Upper lobe of left lung (tissue), 6 donors: ENCODE measurements around the gene TMPRSS4. TPM values are rescaled to one million over a fixed set of nuclear protein-coding genes. Genes with fewer than 3 reads are reported as not detected.

Experiments used
- ATAC-seq, 2 donors: fragments of 200-7000 bp; cut with Tn5 transposase; one replicate each; pipeline ENCODE4 v1.9.1; 2022; ENCODE audit warnings: mild to moderate bottlenecking in 2 of 2, moderate library complexity in 2 of 2; ENCODE audit not compliant: low FRiP score in 2 of 2
- DNase-seq, 2 donors: peaks; one replicate each; pipeline ENCODE4 v3.0.0-alpha.2; 2019 to 2020
- H3K27ac ChIP-seq, 4 donors: fragments of 200-600 bp; sonication (generic); one replicate each; pipeline ENCODE4 v1.5.1; 2016 to 2019
- H3K27me3 ChIP-seq, 4 donors: fragments of 200-600 bp; sonication (generic); one replicate each; pipeline ENCODE4 v1.5.1; 2017 to 2019
- H3K36me3 ChIP-seq, 4 donors: fragments of 200-600 bp; sonication (generic); one replicate each; pipeline ENCODE4 v1.5.1; 2016 to 2019
- H3K4me1 ChIP-seq, 4 donors: fragments of 200-600 bp; sonication (generic); one replicate each; pipeline ENCODE4 v1.5.1; 2018 to 2019
- H3K4me3 ChIP-seq, 4 donors: fragments of 200-600 bp; sonication (generic); one replicate each; pipeline ENCODE4 v1.5.1; 2017 to 2019; ENCODE audit warnings: mild to moderate bottlenecking in 2 of 4, moderate library complexity in 1 of 4
- H3K9me3 ChIP-seq, 4 donors: fragments of 200-600 bp; sonication (generic); one replicate each; pipeline ENCODE4 v1.5.1; 2018 to 2019
- EP300 ChIP-seq, 4 donors: sonication (generic); formaldehyde crosslinking; IDR thresholded peaks; one replicate each; pipeline ENCODE4 v1.5.1; 2017; ENCODE audit warnings: antibody characterized with exemption in 4 of 4, control low read depth in 2 of 4
- POLR2A ChIP-seq, 4 donors: fragments of 450-650 bp; IDR thresholded peaks; one replicate each; pipeline ENCODE4 v1.5.1; 2016 to 2017; ENCODE audit warnings: antibody characterized with exemption in 4 of 4, mild to moderate bottlenecking in 2 of 4
- POLR2AphosphoS5 ChIP-seq, 2 donors: sonication (generic); formaldehyde crosslinking; IDR thresholded peaks; one replicate each; pipeline ENCODE4 v1.5.1; 2017; ENCODE audit warnings: antibody characterized with exemption in 2 of 2
- WGBS, 2 donors: methylation state at CpG; one replicate each; pipeline ENCODE4 v1.1.5; 2017 to 2018; 5-methylcytosine and 5-hydroxymethylcytosine counted together
- total RNA-seq, 6 donors: library from RNA; depleted of rRNA in 4 of 6; stranded (reverse); fragments of >200 nt in 4 of 6; gene quantifications; one replicate each; pipeline versions ENCODE4 v1.1.0 to v1.2.1, GENCODE V29; 2016 to 2021
- TF ChIP-seq, protein P1 (sequence below), 6 experiments: fragments of 450-650 bp in 4 of 6; fragments of 200-600 bp in 2 of 6; sonication (generic) in 2 of 6; IDR thresholded peaks; one replicate each; pipeline ENCODE4 v1.5.1; 2016 to 2019; ENCODE audit warnings: antibody characterized with exemption in 6 of 6
- donor health status: DM: no; HTN: no; CAD: no; lungs with moderate emphysema.
- donor health status: DM: no; HTN: yes; CAD: no; lungs with severe emphysema.

The TMPRSS4 gene, protein sequence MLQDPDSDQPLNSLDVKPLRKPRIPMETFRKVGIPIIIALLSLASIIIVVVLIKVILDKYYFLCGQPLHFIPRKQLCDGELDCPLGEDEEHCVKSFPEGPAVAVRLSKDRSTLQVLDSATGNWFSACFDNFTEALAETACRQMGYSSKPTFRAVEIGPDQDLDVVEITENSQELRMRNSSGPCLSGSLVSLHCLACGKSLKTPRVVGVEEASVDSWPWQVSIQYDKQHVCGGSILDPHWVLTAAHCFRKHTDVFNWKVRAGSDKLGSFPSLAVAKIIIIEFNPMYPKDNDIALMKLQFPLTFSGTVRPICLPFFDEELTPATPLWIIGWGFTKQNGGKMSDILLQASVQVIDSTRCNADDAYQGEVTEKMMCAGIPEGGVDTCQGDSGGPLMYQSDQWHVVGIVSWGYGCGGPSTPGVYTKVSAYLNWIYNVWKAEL
- total RNA-seq, result 10 to 100 TPM in 1 of 6 donors, 1 to 10 TPM in 5; 1.6 to 14.3 (median 3.1) TPM

DNA sequence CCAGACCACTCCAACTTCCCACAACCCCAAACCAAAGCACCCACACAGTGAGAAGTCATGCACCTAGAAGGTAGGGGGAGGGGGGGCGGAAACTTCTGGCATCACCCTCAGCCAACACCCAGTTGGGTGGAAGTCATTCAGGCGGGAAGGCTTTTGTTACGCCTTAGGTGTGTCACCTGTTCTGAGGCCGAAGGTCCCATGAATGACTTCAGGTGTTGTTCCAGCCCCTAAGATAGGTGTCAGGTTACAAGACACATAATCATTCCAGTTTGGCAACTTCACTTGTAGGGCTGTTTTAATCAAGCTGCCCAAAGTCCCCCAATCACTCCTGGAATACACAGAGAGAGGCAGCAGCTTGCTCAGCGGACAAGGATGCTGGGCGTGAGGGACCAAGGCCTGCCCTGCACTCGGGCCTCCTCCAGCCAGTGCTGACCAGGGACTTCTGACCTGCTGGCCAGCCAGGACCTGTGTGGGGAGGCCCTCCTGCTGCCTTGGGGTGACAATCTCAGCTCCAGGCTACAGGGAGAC lies at the start of gene TMPRSS4:
Gene TMPRSS4, plus strand, starts transcription at position 325 of the 528 bp plus-strand sequence. CDS start 225 bp downstream, outside the sequence.
- H3K9me3 ChIP-seq, result no peaks in the 10 kb centered on the region
- peak in 1 of 4 donors; percentile 33 for TF ChIP-seq POLR2A (IDR thresholded peaks at IDR 0.05)
- TF ChIP-seq EP300 (IDR thresholded peaks at IDR 0.05), result no peak
- no peak within 1 kb of the TSS for H3K4me3 ChIP-seq
- H3K36me3 ChIP-seq, result no peaks in the 10 kb centered on the region
- peaks cover 0 to 4% (median 0%) of the 10 kb centered on the region in 4 donors for H3K4me1 ChIP-seq
- H3K27ac ChIP-seq, result peak within 1 kb of the TSS in 1 of 4 donors; percentile 18
- no peaks in the 10 kb centered on the region for H3K27me3 ChIP-seq
- DNase-seq (peak in 1 of 2 donors; percentile 71), ATAC-seq (peak in 1 of 2 donors; percentile 41)
- 67% methylated on average over 7 of the region's 7 CpGs; no CpG with 5 or more reads in 1 of the 2 donors for whole genome bisulfite sequencing, 2 donors

DNA sequence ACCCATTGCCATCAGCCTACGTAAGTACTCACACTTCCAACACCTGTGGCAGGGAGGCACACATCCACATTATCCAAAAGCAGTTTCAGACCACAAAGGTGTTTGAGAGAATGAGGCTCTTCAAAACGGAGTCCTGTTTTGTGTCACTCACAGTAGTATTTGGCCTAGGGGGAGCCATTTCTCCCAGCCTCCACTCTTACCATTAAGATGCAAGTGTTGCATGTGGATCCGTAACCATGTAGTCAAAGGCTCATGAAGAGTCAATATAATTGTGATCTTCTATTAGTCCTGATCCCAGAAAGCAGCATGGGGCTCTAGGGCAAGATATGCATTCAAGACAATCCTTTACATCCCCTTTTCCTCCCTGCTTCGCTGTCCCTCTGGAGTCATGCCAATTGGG lies 49.2 kb upstream of the TMPRSS4 start:
- H3K27me3 ChIP-seq, result no peaks in the 10 kb centered on the region
- no peaks in the 10 kb centered on the region for H3K36me3 ChIP-seq
- H3K9me3 ChIP-seq, result no peaks in the 10 kb centered on the region
- no peak overlapping the region for H3K4me3 ChIP-seq
- DNase-seq, result no peak
- no peak overlapping the region for H3K27ac ChIP-seq
- TF ChIP-seq POLR2AphosphoS5 (IDR thresholded peaks at IDR 0.05) (no peak), EP300 (IDR thresholded peaks at IDR 0.05) (no peak)
- 92 to 96% methylated on average over 4 of the region's 4 CpGs for WGBS, 2 donors
- H3K4me1 ChIP-seq, result no peaks in the 10 kb centered on the region
- no peak for ATAC-seq

DNA sequence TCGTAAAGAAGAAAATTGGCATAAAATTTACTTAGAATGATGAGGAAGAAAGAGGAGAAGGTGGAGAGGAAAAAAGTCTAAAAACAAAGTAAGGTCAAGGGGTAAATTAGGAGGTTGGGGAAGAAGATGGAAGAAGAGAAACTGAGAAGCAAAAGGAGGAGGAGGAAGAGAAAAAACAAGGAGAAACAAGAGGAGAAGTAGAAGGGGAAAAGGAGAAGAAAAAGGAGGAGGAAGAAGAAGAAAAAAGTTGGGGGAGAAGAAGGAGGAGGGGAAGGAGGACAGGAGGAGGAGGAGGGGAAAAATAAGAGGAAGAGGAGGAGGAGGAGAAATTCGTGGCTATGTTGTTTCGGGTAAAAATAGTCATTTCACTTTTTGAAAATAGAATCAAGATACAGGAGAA lies 48.3 kb upstream of the TMPRSS4 start:
- no peak for DNase-seq
- TF ChIP-seq, protein P1, sequence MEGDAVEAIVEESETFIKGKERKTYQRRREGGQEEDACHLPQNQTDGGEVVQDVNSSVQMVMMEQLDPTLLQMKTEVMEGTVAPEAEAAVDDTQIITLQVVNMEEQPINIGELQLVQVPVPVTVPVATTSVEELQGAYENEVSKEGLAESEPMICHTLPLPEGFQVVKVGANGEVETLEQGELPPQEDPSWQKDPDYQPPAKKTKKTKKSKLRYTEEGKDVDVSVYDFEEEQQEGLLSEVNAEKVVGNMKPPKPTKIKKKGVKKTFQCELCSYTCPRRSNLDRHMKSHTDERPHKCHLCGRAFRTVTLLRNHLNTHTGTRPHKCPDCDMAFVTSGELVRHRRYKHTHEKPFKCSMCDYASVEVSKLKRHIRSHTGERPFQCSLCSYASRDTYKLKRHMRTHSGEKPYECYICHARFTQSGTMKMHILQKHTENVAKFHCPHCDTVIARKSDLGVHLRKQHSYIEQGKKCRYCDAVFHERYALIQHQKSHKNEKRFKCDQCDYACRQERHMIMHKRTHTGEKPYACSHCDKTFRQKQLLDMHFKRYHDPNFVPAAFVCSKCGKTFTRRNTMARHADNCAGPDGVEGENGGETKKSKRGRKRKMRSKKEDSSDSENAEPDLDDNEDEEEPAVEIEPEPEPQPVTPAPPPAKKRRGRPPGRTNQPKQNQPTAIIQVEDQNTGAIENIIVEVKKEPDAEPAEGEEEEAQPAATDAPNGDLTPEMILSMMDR (IDR thresholded peaks at IDR 0.05), result no peak
- TF ChIP-seq EP300 (IDR thresholded peaks at IDR 0.05), result no peak
- TF ChIP-seq POLR2A (IDR thresholded peaks at IDR 0.05), result no peak
- no peak for TF ChIP-seq POLR2AphosphoS5 (IDR thresholded peaks at IDR 0.05)
- whole genome bisulfite sequencing, 2 donors, result 59 to 65% methylated on average over 3 of the region's 3 CpGs

DNA sequence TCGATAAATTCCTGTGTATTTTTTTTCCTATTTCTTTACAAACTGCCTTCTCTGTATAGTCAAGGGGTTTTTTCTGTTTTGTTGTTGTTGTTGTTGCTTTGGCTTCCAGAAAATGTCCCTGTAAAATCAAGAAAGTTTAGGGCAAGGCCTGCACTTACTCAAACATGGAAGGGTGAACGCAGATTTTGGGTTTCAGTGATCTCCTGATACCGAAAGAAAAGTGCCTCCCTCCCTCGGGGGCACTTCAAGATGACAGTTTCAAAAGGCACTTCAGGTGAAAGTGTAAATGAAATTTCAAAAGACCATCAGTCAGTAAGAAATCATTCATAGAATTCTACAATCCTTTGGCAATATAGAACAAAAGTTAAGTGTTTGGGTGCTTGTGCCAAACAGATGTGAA lies 43.4 kb upstream of the TMPRSS4 start:
- H3K9me3 ChIP-seq, result no peaks in the 10 kb centered on the region
- ATAC-seq (no peak), DNase-seq (no peak)
- H3K4me1 ChIP-seq, result no peaks in the 10 kb centered on the region
- H3K36me3 ChIP-seq, result no peaks in the 10 kb centered on the region
- 56 to 68% methylated on average over 4 of the region's 4 CpGs for WGBS, 2 donors
- H3K4me3 ChIP-seq, result no peak overlapping the region
- H3K27me3 ChIP-seq, result no peaks in the 10 kb centered on the region
- no peak overlapping the region for H3K27ac ChIP-seq
- TF ChIP-seq EP300 (IDR thresholded peaks at IDR 0.05) (no peak), POLR2AphosphoS5 (IDR thresholded peaks at IDR 0.05) (no peak), POLR2A (IDR thresholded peaks at IDR 0.05) (no peak)
- TF ChIP-seq, protein P1 (IDR thresholded peaks at IDR 0.05), result no peak

More for the DNA sequence above, 48.3 kb upstream of the TMPRSS4 start:
- H3K36me3 ChIP-seq, result no peaks in the 10 kb centered on the region
- H3K4me1 ChIP-seq, result no peaks in the 10 kb centered on the region
- no peaks in the 10 kb centered on the region for H3K9me3 ChIP-seq
- no peak overlapping the region for H3K4me3 ChIP-seq
- H3K27ac ChIP-seq, result no peak overlapping the region
- ATAC-seq, result no peak
- H3K27me3 ChIP-seq, result no peaks in the 10 kb centered on the region

DNA sequence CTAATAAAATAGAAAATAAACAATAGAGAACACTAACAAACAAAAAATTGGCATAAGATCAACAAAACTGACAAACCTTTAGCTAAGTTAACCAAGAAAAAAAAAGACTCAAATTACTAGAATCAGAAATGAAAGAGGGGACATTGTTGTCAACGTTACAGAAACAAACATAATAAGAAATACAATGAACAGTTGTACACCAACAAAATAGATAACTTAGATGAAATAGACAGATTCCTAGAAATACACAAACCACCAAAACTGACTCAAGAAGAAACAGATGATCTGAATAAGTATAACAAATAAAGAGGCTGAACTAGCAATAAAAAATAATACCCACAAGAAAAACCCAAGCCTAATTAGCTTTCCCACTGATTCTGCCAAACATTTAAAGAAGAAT lies 34.7 kb upstream of the TMPRSS4 start:
- DNase-seq (no peak), ATAC-seq (no peak)
- H3K4me3 ChIP-seq, result no peak overlapping the region
- H3K9me3 ChIP-seq, result no peaks in the 10 kb centered on the region
- H3K27me3 ChIP-seq, result no peaks in the 10 kb centered on the region
- no peaks in the 10 kb centered on the region for H3K36me3 ChIP-seq
- H3K27ac ChIP-seq, result no peak overlapping the region
- no peaks in the 10 kb centered on the region for H3K4me1 ChIP-seq
- 73 to 86% methylated on average over 1 of the region's 1 CpG for WGBS, 2 donors
- TF ChIP-seq POLR2A (IDR thresholded peaks at IDR 0.05), result no peak
- TF ChIP-seq EP300 (IDR thresholded peaks at IDR 0.05), result no peak
- TF ChIP-seq, protein P1 (IDR thresholded peaks at IDR 0.05), result no peak
- no peak for TF ChIP-seq POLR2AphosphoS5 (IDR thresholded peaks at IDR 0.05)
